ENCODE results near the gene CTNNA2.

The CTNNA2 gene

GRCh38 chr2:80292474-80292873, 779.6 kb downstream of the CTNNA2 start:
- TF ChIP-seq CTCF (IDR thresholded peaks at IDR 0.05; ENCODE audit: low read depth, low read length), result no peak
- DNase-seq, result no peak
- H3K36me3 ChIP-seq, result no peaks in the 10 kb centered on the region
- no peak overlapping the region for H3K4me3 ChIP-seq (ENCODE audit: low read depth, low read length)
- H3K9me3 ChIP-seq (ENCODE audit: severe bottlenecking), result no peaks in the 10 kb centered on the region
- H3K27me3 ChIP-seq (ENCODE audit: insufficient read depth, low read depth, severe bottlenecking), result no peaks in the 10 kb centered on the region
- H3K27ac ChIP-seq, result no peak overlapping the region

GRCh38 chr2:80293039-80293438, 780.2 kb downstream of the CTNNA2 start:
- H3K27ac ChIP-seq, result no peak overlapping the region; the same call in 1 of the 2 replicates
- no peak overlapping the region for H3K4me3 ChIP-seq (ENCODE audit: low read depth, low read length)
- no peaks in the 10 kb centered on the region for H3K27me3 ChIP-seq (ENCODE audit: insufficient read depth, low read depth, severe bottlenecking)
- H3K36me3 ChIP-seq, result no peaks in the 10 kb centered on the region
- H3K9me3 ChIP-seq (ENCODE audit: severe bottlenecking), result no peaks in the 10 kb centered on the region
- TF ChIP-seq CTCF (IDR thresholded peaks at IDR 0.05; ENCODE audit: low read depth, low read length), result no peak
- DNase-seq, result no peak

- DNase-seq, result no peak
- Histone ChIP-seq H3K4me3 (ENCODE audit: low read depth, low read length) (no peak overlapping the region), H3K9me3 (ENCODE audit: severe bottlenecking) (no peaks in the 10 kb centered on the region), H3K36me3 (no peaks in the 10 kb centered on the region), H3K27me3 (ENCODE audit: insufficient read depth, low read depth, severe bottlenecking) (peaks cover 5% of the 10 kb centered on the region), H3K27ac (no peak overlapping the region)
- TF ChIP-seq CTCF (IDR thresholded peaks at IDR 0.05; ENCODE audit: low read depth, low read length), result no peak
These were observed 786.1 kb downstream of the CTNNA2 start for GRCh38 chr2:80298954-80299353.

DNA sequence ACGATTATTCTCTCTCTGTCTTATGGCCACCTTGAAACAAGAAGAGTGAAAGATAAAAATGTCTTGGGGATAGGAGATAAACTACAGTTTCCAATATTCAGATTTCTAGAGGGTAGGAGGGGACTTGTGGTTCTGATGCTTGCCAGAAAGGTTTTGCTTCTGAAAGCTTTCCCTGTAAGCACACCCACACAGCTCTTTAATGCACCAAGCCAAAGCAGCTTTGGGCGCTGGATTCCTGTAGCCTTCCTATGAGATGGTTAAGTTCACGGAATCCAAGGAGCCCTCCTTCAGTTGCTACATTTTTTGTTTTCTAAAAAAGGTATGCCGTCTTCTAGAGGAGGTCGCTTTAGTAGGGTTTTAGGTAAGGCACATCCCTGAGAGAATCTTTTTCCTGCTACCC, 786.8 kb downstream of the CTNNA2 start:
- no peak for TF ChIP-seq CTCF (IDR thresholded peaks at IDR 0.05; ENCODE audit: low read depth, low read length)
- no peaks in the 10 kb centered on the region for H3K9me3 ChIP-seq (ENCODE audit: severe bottlenecking)
- H3K4me3 ChIP-seq (ENCODE audit: low read depth, low read length), result no peak overlapping the region
- DNase-seq, result no peak
- no peak overlapping the region for H3K27ac ChIP-seq
- no peaks in the 10 kb centered on the region for H3K36me3 ChIP-seq
- peaks cover 5% of the 10 kb centered on the region for H3K27me3 ChIP-seq (ENCODE audit: insufficient read depth, low read depth, severe bottlenecking)

DNA sequence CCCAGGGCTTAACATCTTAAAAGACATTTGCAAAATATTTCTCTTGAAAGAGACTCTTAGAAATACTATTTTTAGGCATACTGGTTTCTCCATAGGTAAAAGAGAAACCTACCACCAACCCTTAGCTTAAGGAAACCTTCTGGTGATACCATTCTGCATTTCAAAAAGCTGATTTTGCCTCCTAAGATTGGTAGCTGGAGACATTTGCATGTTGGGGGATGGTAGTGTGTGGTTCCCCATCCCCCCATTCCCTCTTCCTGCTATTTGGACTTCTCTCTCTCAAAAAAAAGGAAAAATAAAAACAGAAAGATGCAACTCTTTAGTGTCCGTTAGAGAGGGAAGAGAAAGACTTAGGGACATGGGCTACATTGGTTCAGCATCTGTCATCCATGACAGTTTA, 787.5 kb downstream of the CTNNA2 start:
- no peak overlapping the region for H3K27ac ChIP-seq
- no peaks in the 10 kb centered on the region for H3K9me3 ChIP-seq (ENCODE audit: severe bottlenecking)
- H3K4me3 ChIP-seq (ENCODE audit: low read depth, low read length), result no peak overlapping the region
- DNase-seq, result no peak
- TF ChIP-seq CTCF (IDR thresholded peaks at IDR 0.05; ENCODE audit: low read depth, low read length), result no peak
- H3K36me3 ChIP-seq, result no peaks in the 10 kb centered on the region
- peaks cover 5% of the 10 kb centered on the region for H3K27me3 ChIP-seq (ENCODE audit: insufficient read depth, low read depth, severe bottlenecking)

GRCh38 chr2:80300954-80301353, 788.1 kb downstream of the CTNNA2 start:
- DNase-seq, result no peak
- no peak overlapping the region for H3K27ac ChIP-seq
- H3K4me3 ChIP-seq (ENCODE audit: low read depth, low read length), result no peak overlapping the region
- peaks cover 5% of the 10 kb centered on the region for H3K27me3 ChIP-seq (ENCODE audit: insufficient read depth, low read depth, severe bottlenecking)
- no peak for TF ChIP-seq CTCF (IDR thresholded peaks at IDR 0.05; ENCODE audit: low read depth, low read length)
- H3K36me3 ChIP-seq, result no peaks in the 10 kb centered on the region
- no peaks in the 10 kb centered on the region for H3K9me3 ChIP-seq (ENCODE audit: severe bottlenecking)
